Heart left ventricle (tissue), 13 donors: ENCODE results near the gene GSDMA.

ENCODE experiments used
- POLR2A ChIP-seq, 2 donors: fragments of 450-650 bp; IDR thresholded peaks; one replicate each; pipeline ENCODE4 v1.6.1; 2017; ENCODE audit warnings: antibody characterized with exemption in 2 of 2, mild to moderate bottlenecking in 2 of 2, moderate library complexity in 2 of 2
- TF ChIP-seq, protein P1 (sequence below), 12 donors: fragments of 200-600 bp; sonication (generic) in 4 of 12; IDR thresholded peaks; one replicate each; pipeline versions ENCODE4 v1.5.0 to v1.8.0; 2018 to 2022; ENCODE audit warnings: antibody characterized with exemption in 12 of 12, mild to moderate bottlenecking in 5 of 12
- donor health status: ischemic (EF 13 %, LVEDD 7.1; RV severe dilation, severe dysfunction).
- donor health status: DM: no; HTN: yes; CAD: no.
- donor health status: DM: no; HTN: no; CAD: no.
- donor health status: ischemic (EF 25% LVEDD 6.9; RV normal size, moderate dysfunction).
- donor health status: ischemic (EF 25% LVEDD 5.7; RV mildly dilated, moderate dysfunction).
- donor health status: ischemic (EF 35%, LVEDD 5.7; RV mildly dilated, moderate dysfunction).
- donor health status: nonischemic (EF 11% LVEDD 7.7; RV severe dilation, severe dysfunction).
- donor health status: DM: yes; HTN: yes; CAD: no.
- donor health status: PGD.
- donor health status: ischemic (EF 29% LVEDD 5.4; RV normal size, mild dysfunction).
- donor health status: nonischemic (EF 23%, LVEDD 6.1; RV moderate dilation, normal function).

DNA sequence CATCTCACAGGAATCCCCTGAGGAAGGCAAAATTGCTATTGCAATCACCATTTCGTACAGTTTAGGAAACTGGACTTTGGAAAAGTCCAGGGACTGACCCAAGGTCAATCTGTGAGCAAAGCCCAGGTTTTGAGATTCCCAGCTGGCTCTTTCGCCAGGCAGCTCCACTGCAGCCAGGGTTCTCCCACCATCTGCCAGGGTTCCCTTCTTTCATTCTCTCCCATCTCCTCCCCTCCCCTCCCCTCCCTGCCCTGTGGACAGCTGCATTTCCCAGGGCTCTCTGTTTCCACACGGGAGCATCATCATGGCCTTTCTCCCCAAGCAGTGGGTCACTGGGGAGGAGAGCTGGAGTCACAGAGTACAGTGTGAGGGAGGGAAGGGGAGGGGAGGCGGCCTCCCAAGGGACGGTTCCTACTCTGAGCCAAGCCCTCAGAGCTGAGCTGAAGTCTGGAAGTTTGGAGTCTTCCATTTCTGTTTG is 11.9 kb upstream of the GSDMA start:
- TF ChIP-seq, protein P1, sequence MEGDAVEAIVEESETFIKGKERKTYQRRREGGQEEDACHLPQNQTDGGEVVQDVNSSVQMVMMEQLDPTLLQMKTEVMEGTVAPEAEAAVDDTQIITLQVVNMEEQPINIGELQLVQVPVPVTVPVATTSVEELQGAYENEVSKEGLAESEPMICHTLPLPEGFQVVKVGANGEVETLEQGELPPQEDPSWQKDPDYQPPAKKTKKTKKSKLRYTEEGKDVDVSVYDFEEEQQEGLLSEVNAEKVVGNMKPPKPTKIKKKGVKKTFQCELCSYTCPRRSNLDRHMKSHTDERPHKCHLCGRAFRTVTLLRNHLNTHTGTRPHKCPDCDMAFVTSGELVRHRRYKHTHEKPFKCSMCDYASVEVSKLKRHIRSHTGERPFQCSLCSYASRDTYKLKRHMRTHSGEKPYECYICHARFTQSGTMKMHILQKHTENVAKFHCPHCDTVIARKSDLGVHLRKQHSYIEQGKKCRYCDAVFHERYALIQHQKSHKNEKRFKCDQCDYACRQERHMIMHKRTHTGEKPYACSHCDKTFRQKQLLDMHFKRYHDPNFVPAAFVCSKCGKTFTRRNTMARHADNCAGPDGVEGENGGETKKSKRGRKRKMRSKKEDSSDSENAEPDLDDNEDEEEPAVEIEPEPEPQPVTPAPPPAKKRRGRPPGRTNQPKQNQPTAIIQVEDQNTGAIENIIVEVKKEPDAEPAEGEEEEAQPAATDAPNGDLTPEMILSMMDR (IDR thresholded peaks at IDR 0.05): no peak
- TF ChIP-seq POLR2A (IDR thresholded peaks at IDR 0.05): no peak
